Right lobe of liver (tissue), 6 donors: Measurements from ENCODE around the gene SIL1. TPM values are rescaled to one million over a fixed set of nuclear protein-coding genes. Genes with fewer than 3 reads are reported as not detected.
A peak's percentile ranks its signal among the peaks of the same experiment; 100 is the strongest.

Experiments
- ATAC-seq, 4 donors: fragments of 200-7000 bp; cut with Tn5 transposase; one replicate each; pipeline ENCODE4 v1.9.1; 2020; ENCODE audit warnings: mild to moderate bottlenecking in 4 of 4, moderate library complexity in 4 of 4
- DNase-seq, 3 donors: peaks; one replicate each; pipeline ENCODE4 v3.0.0-alpha.2; 2020
- H3K27ac ChIP-seq, 3 donors: fragments of 200-600 bp; one replicate each; pipeline ENCODE4 v1.8.0; 2022
- H3K27me3 ChIP-seq, 2 donors: fragments of 200-600 bp; one replicate each; pipeline ENCODE4 v1.8.0; 2022
- H3K36me3 ChIP-seq, 4 donors: fragments of 200-600 bp; sonication (generic) in 1 of 4; one replicate each; pipeline versions ENCODE4 v1.5.1 to v1.8.0; 2017 to 2022; ENCODE audit warnings: control low read depth in 1 of 4
- H3K4me1 ChIP-seq, 4 donors: fragments of 200-600 bp; sonication (generic) in 1 of 4; one replicate each; pipeline versions ENCODE4 v1.5.1 to v1.8.0; 2017 to 2022; ENCODE audit warnings: control low read depth in 1 of 4
- H3K4me3 ChIP-seq, 3 donors: fragments of 200-600 bp; one replicate each; pipeline ENCODE4 v1.8.0; 2022
- H3K9me3 ChIP-seq, 4 donors: fragments of 200-600 bp; sonication (generic) in 1 of 4; one replicate each; pipeline versions ENCODE4 v1.5.1 to v1.8.0; 2017 to 2022; ENCODE audit warnings: control low read depth in 1 of 4
- CTCF ChIP-seq, 4 donors: fragments of 200-600 bp in 3 of 4; fragments of 450-650 bp in 1 of 4; IDR thresholded peaks; one replicate each; pipeline versions ENCODE4 v1.5.1 to v1.8.0; 2016 to 2022; ENCODE audit warnings: antibody characterized with exemption in 4 of 4, mild to moderate bottlenecking in 2 of 4
- POLR2A ChIP-seq: fragments of 450-650 bp; IDR thresholded peaks from one replicate; pipeline ENCODE4 v1.6.1; 2017; ENCODE audit warnings: antibody characterized with exemption, mild to moderate bottlenecking
- WGBS: methylation state at CpG from one replicate; pipeline ENCODE4 v1.1.6; 2018; ENCODE audit warnings: low coverage, low lambda C conversion rate; ENCODE audit not compliant: insufficient coverage; ENCODE audit errors: missing lambda C conversion rate; 5-methylcytosine and 5-hydroxymethylcytosine counted together
- intact Hi-C, 2 donors: fragments of 100-400 bp; cut with DNase I; formaldehyde crosslinking; loops; one replicate each; pipeline versions ENCODE4 v1.11.2 to v1.14.1; 2022
- total RNA-seq, 6 experiments: library from RNA; depleted of rRNA in 2 of 6; stranded (reverse); fragments of >200 nt in 2 of 6; fragmentation: NEBNext Ultra II Directional in 3 of 6; extraction: Animal tissue kit (Norgen Biotek cat#: 25700) in 3 of 6; gene quantifications; one replicate each; pipeline versions ENCODE4 v1.1.0 to v1.2.4, GENCODE V29; 2016 to 2023
- donor health status: DM: no; HTN: yes; CAD: no.
- donor health status: DM: no; HTN: no; CAD: no.
- donor health status: DM: no; HTN: no; CAD: no.
- donor health status: DM: no; HTN: yes; CAD: no.
- donor health status: DM: no; HTN: yes; CAD: no.

SIL1 gene
- total RNA-seq, 6 experiments from 2014 or later, result 57.6 to 94.9 (median 67.0) TPM

- no peaks in the 10 kb centered on the region for H3K27me3 ChIP-seq
- H3K4me1 ChIP-seq, result no peaks in the 10 kb centered on the region
- no peaks in the 10 kb centered on the region for H3K9me3 ChIP-seq
- H3K4me3 ChIP-seq, result no peak overlapping the region
- H3K27ac ChIP-seq, result no peak overlapping the region
- TF ChIP-seq CTCF (IDR thresholded peaks at IDR 0.05), result no peak
- no peak for TF ChIP-seq POLR2A
- intact Hi-C loops, result no loop called here
- DNase-seq (no peak), ATAC-seq (peak in 1 of 4 donors; percentile 13)
- no peaks in the 10 kb centered on the region for H3K36me3 ChIP-seq
- 100% methylated on average over 1 of the region's 6 CpGs for WGBS
Observed at GRCh38 chr5:138985683-138986082, 212.5 kb downstream of the SIL1 start.

- Histone ChIP-seq H3K9me3 (no peaks in the 10 kb centered on the region), H3K27me3 (no peaks in the 10 kb centered on the region), H3K27ac (no peak overlapping the region), H3K4me3 (no peak overlapping the region), H3K36me3 (no peaks in the 10 kb centered on the region), H3K4me1 (no peaks in the 10 kb centered on the region)
- WGBS, result 74% methylated on average over 3 of the region's 4 CpGs
- ATAC-seq, result peak in 3 of 4 donors; percentile 15 to 43 (median 36)
- intact Hi-C loops, result no loop called here
- no peak for TF ChIP-seq POLR2A
- no peak for DNase-seq
Observed at GRCh38 chr5:138985256-138985655, 212.9 kb downstream of the SIL1 start.

GRCh38 chr5:138983984-138984383 is 214.2 kb downstream of the SIL1 start:
- Histone ChIP-seq H3K4me3 (no peak overlapping the region), H3K4me1 (no peaks in the 10 kb centered on the region), H3K9me3 (no peaks in the 10 kb centered on the region), H3K27ac (no peak overlapping the region), H3K27me3 (no peaks in the 10 kb centered on the region), H3K36me3 (no peaks in the 10 kb centered on the region)
- WGBS, result 70% methylated on average over 2 of the region's 2 CpGs
- DNase-seq (no peak), ATAC-seq (no peak)
- intact Hi-C loops, result no loop called here
- TF ChIP-seq POLR2A (no peak), CTCF (IDR thresholded peaks at IDR 0.05) (no peak)

GRCh38 chr5:138981586-138981985 is 216.6 kb downstream of the SIL1 start:
- ATAC-seq (no peak), DNase-seq (no peak)
- TF ChIP-seq POLR2A (no peak), CTCF (IDR thresholded peaks at IDR 0.05) (no peak)
- no peak overlapping the region for H3K27ac ChIP-seq
- H3K4me1 ChIP-seq, result no peaks in the 10 kb centered on the region
- H3K4me3 ChIP-seq, result no peak overlapping the region
- H3K36me3 ChIP-seq, result no peaks in the 10 kb centered on the region
- 80% methylated on average over 7 of the region's 7 CpGs for WGBS
- H3K9me3 ChIP-seq, result no peaks in the 10 kb centered on the region
- intact Hi-C loops, result no loop called here
- no peaks in the 10 kb centered on the region for H3K27me3 ChIP-seq

- ATAC-seq (no peak), DNase-seq (no peak)
- H3K9me3 ChIP-seq, result no peaks in the 10 kb centered on the region
- no peaks in the 10 kb centered on the region for H3K27me3 ChIP-seq
- 100% methylated on average over 1 of the region's 3 CpGs for WGBS
- intact Hi-C loops, result no loop called here
- TF ChIP-seq CTCF (IDR thresholded peaks at IDR 0.05) (no peak), POLR2A (no peak)
- no peak overlapping the region for H3K4me3 ChIP-seq
- no peak overlapping the region for H3K27ac ChIP-seq
- H3K36me3 ChIP-seq, result no peaks in the 10 kb centered on the region
- H3K4me1 ChIP-seq, result no peaks in the 10 kb centered on the region
Observed at GRCh38 chr5:138981131-138981530, 217.0 kb downstream of the SIL1 start.
